Dedifferentiated amniotic fluid mesenchymal stem cell (primary cell): Measurements from ENCODE around the gene WWOX.
A peak's percentile ranks its signal among the peaks of the same experiment; 100 is the strongest.
"Not testable (repeated sequence)": the region's sequence is repeated elsewhere in the genome, so short reads cannot be mapped to it uniquely, and the experiment has no call there.

Experiments used
- DNase-seq: peaks from one replicate; pipeline ENCODE4 v3.0.0-alpha.2; 2016; ENCODE audit errors: extremely low spot score

WWOX gene

DNA sequence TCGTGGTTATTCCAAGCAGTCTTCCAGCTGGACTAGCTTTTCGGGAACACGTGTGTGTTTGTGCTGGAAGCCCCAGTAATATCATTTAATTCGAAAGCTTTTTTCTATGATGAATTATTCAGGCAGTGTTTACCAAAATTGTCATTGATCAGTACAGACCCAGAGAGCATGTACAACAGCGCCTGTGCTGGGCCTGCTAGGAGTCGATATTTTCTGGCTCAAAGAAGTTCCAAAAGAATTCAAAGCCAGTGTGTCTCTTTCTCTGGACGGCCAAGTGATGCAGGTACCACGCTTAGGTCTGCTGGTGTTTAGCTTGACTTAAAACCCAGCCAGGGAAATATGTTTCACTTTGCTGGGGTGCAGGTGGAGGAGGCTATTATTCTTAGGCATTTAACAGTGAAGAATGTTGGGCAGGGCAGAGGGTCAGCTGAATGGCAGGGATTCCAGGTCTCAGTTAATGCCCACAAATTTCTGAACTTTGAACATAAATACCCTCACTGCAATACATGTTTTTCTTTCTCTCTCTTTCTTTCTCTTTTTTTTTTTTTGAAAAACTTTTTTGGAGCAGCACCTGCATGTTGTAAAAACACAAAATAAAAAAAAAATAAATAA lies 401.3 kb downstream of the WWOX start:
- DNase-seq: no peak

DNA sequence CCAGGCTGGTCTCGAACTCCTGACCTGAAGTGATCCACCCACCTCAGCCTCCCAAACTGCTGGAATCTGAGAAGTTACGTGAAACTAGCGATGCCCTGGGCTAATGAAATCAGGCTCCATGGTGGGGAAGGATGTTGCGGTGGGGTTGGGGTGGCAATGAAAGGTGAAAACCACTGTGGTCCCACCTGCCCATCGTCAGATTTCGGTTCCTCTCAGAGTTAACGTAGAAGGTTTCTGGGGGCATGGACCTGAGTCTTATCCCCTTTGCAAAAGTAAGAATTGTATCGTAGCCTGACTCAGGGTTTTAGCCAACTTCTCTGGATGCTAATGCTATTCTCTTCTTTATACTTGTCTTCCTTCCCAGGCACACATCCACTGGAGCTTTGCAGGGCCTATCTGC lies 402.3 kb downstream of the WWOX start:
- DNase-seq: no peak

DNA sequence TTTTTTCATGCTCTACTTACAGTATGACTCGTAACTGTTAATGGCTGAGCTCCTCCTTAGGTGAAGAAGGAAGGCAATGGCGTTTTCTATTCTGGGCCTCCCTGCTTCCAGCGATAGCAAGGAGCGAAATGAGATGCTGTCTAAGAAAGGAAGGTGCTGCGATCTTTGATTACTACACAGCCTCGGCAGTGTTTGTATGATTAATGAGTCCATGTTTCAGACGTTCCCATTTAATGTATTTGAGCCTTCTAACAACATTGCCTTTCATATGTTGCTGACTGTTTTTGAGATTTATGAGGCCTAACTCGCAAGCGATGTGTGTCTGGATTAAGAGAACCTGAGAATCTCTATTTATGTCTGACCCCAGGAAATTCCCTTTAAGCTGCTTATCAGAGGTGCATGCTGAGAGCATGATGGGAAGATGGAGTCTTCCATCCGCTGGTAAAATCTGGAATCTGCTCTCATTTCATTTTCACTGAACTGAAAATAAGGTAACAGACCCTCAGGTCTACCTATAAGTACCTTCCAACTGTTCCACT lies 403.4 kb downstream of the WWOX start:
- no peak for DNase-seq

DNA sequence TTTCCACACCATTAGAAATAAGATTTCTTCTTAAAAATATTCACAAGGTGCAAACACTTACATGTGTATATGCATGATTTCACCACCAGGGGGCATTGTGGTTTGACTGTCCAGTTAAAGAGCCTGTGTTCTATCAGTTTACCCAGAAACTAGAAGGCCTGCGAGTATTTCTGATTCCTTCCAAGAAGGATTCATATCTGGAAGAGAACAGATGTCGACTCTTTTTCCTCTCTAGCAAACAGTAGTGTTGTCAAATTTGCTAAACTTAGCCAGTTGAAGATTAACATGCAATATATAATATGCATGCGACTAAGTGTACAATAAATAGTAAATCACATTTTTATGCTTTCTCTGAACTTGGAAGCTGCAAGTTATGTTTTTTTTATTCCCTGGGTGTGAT lies 404.1 kb downstream of the WWOX start:
- peak; percentile 30 for DNase-seq

DNA sequence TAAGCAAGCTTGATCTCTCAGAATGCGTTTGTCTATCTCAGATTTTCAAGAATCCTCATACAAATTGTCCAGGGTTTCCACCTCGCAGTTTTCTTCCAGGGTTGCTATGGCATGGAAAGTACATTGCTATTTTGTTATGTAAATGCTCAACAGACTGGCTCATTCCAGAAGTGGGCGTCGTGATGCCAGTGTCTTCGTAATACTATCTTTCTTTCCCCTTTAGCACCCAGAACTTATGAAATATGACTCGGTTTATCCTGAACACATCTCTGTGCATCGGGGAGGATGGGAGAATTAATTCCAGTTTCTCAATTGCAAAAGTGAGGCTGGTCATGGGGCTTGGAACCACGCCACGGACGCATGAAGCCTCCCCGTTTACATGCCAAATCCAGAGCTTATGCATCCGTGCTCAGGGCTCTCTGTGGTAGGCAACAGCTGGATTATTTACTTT lies 405.0 kb downstream of the WWOX start:
- DNase-seq: no peak

DNA sequence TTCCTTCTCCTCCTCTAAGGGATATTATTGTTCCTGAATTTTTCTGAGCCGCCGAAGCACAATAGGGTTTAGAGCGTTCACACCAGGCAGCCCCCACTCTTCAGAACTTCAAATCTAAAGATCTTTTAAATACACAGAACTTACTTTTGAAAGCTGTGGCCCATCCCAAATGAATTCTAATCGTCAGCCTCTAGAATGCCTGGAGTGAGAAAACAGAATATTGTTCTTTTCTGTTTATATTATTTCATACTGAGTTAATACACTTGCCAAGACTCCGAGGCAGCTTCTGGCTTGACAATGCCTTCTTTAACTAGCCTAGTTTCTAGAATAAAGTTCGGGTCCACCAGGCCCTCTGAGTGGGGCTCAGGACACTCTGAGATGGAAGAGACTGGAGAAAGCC lies 405.6 kb downstream of the WWOX start:
- DNase-seq: no peak

DNA sequence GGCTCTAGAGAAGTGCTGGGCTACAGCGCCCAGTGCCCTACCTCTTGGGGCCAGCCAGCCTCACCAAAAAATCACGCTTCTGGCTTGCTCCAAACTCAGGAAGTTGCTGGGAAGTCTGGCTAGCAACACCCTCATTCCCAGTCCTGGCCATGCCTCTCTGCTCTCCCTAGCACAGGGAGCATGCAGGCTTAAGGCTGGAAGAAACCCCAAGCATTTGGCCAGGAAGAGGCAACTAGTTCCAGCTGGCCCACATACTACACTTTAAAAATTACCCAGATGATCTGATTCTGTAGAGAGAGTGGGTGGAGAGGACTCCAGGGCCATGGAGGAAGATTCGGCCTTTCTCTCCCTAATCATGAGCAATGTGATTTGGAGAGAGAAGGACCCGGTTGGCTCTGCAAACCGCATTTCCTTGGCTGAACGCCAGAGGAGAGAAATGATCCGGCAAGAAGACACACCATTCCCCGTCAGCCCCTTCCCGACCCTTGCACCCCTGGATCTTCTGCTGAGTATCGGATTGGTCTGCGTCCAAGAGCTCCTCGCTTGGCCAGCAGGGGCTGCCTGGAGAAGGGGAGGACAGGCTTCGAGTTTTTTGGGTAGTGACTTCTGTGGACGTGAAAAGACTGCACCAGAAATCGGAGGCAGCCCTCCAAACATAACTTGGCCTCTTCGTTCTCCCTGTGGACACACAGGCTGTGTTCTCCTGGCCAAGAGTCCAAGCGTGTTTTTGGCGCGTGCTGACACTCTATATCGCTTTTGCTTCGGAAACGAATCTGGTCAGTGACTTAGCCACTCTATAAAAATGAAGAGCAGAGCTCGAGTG lies 406.3 kb downstream of the WWOX start:
- no peak for DNase-seq

DNA sequence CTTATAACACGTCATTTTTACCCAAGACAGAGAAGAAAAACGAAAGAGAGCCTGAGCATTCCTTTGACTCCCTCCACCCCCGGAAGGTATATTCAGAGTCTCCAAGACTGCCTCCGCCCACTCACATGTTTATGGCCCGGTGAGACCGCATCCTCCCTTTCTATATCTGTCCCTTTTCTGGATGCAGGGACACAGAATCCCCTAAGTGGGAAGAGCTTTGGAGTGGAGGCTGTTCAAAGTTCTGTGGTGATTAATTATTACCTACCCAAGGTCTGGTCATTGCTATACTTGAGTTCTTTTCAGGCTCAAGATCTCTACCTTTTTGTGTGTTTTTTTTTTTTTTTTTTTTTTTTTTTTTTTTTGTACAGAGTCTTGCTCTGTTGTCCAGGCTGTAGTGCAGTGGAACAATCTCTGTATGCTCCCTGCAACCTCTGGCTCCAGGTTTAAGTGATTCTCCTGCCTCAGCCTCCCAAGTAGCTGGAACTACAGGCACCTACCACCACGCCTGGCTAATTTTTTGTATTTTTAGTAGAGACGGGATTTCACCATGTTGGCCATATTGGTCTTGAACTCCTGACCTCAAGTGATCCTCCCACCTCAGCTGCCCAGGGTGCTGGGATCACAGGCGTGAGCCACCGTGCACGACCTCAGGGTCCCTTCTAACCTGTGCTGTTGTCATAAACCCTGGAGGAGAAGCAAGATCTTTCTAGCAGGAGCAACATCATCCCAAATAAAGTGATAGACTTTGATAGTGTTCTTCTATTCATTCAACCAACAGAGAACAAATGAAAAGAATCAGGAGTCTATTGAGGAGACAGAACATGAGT lies 407.1 kb downstream of the WWOX start:
- no peak for DNase-seq

DNA sequence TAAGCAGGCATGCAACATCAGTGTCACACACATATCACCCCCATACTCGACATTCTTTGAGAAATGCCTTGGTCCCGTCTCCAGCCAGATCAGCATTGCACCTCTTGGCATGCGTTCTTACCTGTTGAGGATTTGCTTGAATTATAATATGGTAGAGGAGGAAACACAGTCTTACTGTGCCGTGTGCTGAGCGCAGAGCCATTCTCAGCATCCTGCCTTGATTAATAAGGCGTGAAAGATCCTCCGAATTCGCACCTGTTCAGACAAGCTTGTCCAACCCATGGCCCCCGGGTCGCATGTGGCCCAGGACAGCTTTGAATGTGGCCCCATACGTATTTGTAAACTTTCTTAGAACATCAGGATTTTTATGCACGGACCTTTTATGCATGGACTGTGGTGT lies 408.1 kb downstream of the WWOX start:
- DNase-seq: no peak

DNA sequence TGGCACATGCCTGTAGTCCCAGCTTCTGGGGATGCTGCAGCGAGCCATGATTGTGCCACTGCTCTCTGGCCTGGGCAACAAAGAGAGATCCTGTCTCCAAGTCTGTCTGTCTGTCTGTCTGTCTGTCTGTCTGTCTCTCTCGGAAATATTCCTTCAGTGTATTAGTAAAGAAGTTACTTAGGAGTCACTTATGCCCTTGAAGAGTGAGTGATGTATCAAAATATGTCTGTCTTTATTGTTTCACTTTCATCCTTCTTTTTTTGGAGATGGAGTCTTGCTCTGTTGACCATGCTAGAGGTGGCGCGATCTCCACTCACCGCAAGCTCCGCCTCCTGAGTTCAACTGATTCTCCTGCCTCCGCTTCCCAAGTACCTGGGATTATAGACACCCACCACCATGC lies 410.5 kb downstream of the WWOX start:
- DNase-seq: no peak

DNA sequence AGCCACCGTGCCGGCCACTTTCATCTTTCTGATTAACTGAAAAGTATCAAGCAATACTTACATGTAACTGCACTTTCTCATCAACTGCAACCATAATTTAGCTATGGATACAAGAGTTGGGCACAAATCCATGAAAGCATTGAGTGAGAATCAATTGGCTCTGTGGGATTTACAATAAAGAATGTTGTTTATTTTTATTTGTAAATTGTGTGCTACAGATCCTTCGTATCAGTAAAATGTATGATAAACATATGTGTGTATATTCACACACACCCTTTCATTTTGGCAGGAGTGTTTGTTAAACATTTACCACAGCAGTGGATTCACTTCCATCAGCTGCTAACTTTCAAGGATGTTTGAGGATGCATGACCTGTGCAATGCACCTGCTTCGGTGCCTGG lies 411.0 kb downstream of the WWOX start:
- DNase-seq: no peak

DNA sequence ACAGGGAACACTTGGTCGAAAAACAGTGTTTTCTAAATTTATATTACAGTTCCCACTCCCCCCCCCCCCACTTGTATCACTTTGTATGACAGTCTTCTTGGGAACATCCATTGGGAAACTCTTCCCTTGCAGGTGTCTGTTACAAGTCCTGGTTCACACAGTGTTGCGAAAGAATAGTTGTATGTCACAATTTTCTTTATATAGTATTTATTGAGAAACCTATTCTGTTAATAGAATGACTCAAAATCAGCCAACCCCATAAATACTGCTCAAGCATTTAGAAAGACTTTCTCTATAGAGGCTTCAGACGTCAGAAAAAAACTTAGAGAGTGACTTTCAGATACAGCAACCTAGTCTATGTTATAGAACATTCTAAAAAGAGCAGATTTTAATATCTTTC lies 414.4 kb downstream of the WWOX start:
- DNase-seq: no peak

DNA sequence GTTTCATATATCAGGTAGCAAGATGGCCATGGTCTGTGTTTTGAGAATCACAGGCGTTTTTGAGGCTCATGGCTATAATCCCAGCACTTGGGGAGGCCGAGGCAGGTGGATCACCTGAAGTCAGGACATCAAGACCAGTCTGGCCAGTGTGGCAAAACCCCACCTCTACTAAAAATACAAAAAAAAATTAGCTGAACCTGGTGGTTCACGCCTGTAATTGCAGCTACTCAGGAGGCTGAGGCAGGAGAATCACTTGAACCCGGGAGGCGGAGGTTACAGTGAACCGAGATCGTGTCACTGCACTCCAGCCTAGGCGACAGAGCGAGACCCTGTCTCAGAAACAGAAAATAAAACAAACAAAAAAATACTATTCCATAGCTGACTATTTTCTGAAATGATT lies 415.4 kb downstream of the WWOX start:
- DNase-seq: not testable (repeated sequence)

DNA sequence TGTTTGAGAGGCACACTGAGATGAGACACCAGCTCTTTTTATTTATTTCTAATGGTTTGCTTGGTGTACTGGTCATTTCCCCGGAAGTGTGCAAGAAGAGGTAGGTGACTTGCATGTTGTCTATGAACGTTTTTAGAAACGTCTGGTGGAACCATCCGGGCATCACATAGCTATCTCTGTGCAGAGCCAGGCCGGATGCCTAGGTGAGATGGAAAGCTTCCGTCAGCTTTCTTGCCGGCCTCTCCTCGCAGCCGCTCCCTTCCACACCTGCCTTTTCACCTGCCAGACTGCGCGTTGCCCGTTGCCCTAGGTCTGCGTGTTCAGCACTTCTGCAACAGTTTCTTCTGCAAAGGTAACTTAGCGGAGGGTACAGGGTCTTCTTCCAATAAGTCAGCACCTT lies 416.0 kb downstream of the WWOX start:
- no peak for DNase-seq

DNA sequence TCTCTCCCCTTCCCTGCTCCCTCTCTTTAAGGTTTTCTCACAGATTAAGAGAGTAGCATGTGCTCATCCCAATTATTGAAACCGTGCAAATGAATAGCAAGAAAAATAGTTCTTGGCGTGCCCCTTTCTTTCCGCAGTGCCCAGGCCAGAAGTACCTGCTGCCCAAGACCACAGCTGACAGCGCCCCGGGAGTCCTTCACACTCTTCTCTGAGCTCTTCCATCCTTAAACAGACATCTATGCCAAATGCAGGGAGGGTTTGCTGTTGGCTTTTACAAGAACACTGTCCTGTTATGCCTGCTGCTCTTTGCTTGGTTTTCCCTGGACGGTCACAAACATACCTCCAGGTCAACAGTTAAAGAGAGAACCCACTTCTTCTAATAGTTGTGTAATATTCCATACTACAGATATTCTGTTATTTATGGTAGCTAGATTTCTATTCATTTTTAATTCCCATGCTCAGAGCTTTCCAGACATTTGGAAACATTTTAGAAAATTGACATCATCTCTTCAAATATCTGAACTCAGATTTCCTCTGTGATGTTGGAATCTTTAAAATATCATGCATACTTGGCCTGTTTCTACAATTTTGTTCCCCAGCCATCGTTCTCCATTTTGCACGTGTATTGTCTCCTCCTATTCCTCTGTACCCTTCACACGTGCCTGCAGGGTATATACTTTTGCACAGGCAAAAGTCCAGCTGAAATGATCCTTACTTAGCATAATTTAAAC lies 416.7 kb downstream of the WWOX start:
- no peak for DNase-seq

DNA sequence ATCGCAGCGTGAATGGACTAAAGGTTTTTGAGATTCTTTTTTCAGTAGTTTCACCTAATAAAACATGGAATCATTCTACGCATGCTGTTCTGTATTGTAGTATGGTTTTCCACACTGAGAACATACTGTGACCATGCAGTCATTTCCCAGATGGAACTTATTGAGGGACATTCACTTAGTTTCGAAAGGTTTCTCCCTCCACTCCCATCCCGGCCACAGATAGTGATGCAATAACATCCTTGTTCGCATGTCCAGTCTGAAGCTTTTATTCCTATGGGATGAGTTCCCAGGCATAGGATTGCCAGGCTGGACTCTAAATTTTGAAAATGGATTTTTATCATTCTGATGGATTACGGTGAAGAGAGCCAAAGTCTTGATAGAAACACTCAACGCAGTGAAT lies 420.4 kb downstream of the WWOX start:
- no peak for DNase-seq

DNA sequence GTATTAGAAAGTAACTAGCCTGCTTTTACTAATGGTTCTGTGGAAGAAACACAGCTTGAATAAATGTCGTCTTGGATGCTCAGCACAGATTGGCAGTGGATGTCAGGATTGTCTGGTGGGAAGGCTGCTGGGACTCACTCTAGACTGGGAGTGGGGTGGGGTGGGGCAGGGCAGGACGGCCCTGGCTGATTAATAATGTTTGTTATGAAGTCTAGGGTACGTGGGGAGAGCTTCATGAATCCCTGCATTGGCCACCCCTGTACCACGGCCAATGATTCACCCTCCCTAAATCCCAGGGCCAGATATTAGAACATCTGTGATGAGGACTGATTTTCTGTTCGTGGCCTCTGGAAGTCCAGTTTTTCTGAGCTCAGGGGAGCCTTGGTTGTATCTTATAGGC lies 421.0 kb downstream of the WWOX start:
- no peak for DNase-seq

DNA sequence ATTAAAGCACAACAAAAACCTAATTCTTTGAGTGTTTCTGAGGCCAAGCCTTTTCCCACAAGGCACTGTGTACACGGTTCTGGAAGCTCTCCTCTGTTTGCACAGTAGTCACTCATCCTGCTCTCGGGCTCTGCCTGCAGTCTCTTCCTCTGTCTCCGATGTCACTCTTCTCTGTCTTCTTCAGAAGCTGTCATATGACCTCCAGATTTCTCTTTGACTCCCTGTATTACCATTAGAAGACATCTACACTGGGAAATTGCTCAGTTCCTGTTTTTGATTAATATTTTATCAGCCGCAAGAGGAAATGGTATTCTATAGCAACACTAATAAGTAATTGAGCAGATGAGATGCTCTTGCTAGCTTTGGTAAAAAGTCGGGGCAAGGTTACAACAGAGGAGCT lies 422.9 kb downstream of the WWOX start:
- DNase-seq: no peak

DNA sequence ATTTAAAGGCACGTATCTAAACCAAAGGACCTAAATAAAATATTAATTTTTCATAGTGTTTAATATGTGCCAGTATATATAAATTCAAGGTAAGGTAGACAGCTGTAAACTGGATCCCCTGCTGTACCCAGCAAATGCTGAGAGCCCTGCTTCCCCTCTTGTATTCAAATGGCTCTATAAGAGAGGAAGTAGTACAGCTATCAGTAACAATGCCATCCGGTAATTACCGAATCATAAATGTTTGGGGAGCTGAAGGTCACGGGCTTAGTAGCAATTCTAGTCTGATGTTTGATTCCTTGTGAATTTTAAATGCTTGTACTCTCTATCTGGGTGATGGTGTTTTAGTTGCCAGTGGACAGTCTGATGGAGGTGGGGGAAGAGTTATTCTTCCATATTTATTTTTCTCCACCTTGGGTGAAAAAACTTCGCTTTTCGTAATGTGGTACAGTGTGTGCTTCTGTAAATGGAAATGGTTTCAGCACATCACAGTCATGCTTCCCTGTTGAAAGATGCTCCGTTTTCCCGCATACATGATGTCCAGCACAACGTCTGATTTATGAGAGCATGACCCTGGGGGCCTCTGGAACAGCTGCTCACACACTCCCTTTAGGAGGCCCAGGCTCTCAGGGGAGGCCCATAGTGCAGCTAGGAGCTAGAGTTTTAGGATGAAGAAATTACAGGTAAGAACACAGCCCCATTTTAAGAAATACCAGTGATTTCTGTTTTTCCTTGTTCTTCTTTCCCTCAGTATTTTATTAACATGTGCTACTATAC lies 423.9 kb downstream of the WWOX start:
- no peak for DNase-seq

DNA sequence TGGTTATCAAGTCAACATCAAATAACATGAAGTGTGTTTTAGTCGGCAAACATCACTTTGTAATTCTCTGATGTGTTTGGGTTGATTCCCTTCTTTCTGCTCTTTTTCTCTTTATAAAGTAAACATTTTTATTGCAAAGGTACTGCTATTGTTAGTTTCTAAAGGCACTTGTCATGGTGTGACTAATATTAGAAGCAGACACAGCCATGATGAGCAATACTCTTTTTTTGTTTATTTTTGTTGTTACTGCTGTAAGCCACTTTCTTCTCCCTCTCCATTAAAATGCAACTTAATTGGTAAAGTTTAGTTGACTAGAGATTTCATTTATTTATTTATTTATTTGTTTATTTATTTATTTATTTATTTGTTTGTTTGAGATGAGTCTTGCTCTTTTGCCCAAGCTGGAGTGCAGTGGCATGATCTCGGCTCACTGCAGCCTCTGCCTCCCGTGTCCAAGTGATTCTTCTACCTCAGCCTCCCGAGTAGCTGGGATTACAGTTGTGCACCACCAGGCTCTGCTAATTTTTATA lies 424.7 kb downstream of the WWOX start:
- no peak for DNase-seq

DNA sequence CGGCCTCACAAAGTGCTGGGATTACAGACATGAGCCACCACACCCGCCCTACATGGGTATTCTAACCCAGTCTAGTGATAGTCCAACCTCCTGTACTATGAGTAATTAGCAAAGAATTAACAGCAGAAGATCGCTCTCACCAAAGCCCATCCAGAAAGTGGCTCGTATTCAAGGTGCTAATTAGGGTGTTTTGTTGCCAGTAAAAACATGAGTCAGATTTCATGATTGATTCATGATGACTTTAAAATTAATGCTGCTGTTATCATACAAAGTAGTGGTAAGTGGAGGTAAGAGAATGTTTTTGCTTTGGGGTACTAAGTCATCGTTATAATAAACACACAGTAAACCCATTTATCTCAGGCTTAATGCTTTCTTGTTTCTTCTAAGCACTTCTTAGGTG lies 428.8 kb downstream of the WWOX start:
- DNase-seq: no peak
